Activated CD4-positive, alpha-beta T cell treated with anti-CD3 and anti-CD28 coated beads, Interleukin-2, Interleukin-4, amounts not matched to agents 100 ng/mL and 50 ng/mL, durations not matched to agents 16 hours and 8 hours (primary cell): ENCODE results near the gene U2AF1L4.

Experiments
- DNase-seq: peaks from one replicate; pipeline ENCODE4 v3.0.0-alpha.2; 2020; ENCODE audit warnings: low spot score

Gene U2AF1L4

GRCh38 chr19:35712567-35713505 lies 32.4 kb downstream of the U2AF1L4 start:
- peak; percentile 94 for DNase-seq

GRCh38 chr19:35710784-35711723 lies 34.2 kb downstream of the U2AF1L4 start:
- DNase-seq, result peak; percentile 94

GRCh38 chr19:35708391-35708790 lies 36.8 kb downstream of the U2AF1L4 start:
- DNase-seq, result no peak

DNA sequence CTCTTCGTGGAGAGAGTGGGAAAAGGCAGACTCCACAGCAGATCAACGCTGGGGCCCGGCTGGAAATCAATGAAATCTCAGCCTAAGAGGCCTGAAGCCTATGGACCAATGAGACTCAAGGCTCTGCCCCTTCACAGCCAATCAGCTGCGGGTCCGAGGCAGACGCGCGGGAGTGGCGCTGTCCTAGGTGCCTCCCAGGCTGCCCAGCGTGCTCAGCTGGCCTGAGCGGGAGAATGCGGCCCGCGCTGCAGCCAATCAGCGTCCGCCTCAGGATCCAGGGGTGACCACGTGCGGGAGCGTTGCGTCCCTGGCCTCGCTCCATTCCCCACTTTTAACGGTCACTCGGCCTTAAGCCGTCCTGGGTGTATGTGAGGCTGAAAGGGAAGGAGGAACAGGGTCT lies 41.0 kb downstream of the U2AF1L4 start, which contains the start of gene ZBTB32:
Gene ZBTB32 (plus strand): TSS at position 341 of the 400 bp plus-strand sequence. CDS start 10,069 bp downstream, outside the sequence.
- DNase-seq, result no peak

GRCh38 chr19:35703343-35703742 lies 41.9 kb downstream of the U2AF1L4 start:
- no peak for DNase-seq

GRCh38 chr19:35702223-35703012 lies 42.8 kb downstream of the U2AF1L4 start:
- DNase-seq, result peak; percentile 98

DNA sequence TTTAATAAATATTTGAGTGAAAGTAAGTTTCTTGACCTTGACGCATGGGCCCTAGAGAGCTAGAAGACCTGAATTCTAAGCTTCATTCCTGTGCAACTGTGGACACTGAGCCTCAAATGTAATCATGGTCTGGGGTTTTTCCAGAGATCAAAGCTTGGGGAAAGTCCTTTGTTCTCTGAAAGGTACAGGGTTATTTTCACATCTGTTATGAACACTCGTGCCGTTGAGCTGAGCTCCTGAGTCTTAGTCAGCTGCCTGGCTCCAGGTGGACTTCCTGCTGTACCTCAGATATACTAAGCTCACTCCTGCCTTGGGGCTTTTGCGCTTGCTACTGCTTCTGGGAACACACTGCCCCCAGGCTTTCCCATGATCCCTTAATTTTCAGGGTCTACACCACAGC lies 48.4 kb downstream of the U2AF1L4 start:
- DNase-seq, result no peak

- no peak for DNase-seq
Measured at GRCh38 chr19:35695895-35696422, 49.3 kb downstream of the U2AF1L4 start.

GRCh38 chr19:35693835-35694599 lies 51.2 kb downstream of the U2AF1L4 start:
- peak; percentile 95 for DNase-seq

DNA sequence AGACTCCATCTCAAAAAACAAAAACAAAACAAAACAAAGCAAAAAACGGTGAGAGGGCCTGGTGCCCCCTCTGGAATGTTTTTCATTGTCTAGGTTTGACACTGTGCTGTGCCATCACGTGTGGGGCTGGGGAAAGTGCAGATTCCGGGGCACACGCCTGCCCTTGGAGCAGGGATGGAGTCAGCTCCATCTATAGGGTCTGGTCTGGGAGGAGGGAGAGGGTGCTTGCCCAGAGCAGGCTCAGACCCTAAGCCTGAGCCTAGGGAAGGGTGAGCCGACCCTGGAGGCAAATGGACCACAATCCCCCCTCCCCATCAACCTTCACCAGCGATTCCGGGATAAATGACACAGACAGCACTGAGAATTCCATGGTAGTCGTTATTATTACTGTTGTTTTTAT lies 51.8 kb downstream of the U2AF1L4 start:
- DNase-seq, result no peak
